HG03175 (cell line): ENCODE data around the gene DGCR2.

Experiments
- ATAC-seq: cut with Tn5 transposase; IDR thresholded peaks from one replicate; pipeline ENCODE4 v1.9.1; 2021; ENCODE audit warnings: mild to moderate bottlenecking, moderate library complexity; ENCODE audit not compliant: unreplicated experiment

The DGCR2 gene

DNA sequence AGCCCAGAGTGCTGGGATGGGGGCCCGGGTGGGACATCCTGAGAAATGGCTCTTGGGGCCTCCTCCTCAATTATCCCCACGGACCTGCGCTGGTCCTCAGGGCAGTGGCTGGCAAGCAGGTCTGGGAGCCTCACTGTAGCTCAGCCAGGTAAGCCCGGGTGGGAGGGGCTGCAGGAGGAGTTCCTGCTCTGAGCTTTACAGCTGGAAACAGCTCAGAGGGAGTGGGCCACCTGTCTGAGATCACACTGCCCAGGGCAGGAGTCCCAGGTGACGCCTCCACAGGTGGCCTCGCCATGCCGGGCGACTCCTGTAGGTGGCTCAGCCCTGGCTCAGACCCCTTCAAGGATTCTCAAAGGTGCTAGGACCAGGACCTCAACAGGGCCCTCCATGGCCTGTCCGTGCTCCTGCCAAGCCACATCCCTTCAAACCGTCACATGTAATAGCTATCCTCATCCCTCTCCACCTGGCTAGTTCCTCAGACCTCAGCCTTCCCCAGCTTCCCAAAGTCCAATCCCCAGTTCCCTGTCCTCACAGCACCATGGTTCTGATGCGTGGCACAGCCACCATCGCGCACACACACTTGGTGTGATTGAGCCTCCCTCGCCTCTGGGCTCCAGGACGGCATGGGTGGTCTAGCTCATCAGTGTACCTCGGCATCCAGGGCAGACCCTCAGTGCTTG, 5.3 kb upstream of the DGCR2 start:
- ATAC-seq = no peak

DNA sequence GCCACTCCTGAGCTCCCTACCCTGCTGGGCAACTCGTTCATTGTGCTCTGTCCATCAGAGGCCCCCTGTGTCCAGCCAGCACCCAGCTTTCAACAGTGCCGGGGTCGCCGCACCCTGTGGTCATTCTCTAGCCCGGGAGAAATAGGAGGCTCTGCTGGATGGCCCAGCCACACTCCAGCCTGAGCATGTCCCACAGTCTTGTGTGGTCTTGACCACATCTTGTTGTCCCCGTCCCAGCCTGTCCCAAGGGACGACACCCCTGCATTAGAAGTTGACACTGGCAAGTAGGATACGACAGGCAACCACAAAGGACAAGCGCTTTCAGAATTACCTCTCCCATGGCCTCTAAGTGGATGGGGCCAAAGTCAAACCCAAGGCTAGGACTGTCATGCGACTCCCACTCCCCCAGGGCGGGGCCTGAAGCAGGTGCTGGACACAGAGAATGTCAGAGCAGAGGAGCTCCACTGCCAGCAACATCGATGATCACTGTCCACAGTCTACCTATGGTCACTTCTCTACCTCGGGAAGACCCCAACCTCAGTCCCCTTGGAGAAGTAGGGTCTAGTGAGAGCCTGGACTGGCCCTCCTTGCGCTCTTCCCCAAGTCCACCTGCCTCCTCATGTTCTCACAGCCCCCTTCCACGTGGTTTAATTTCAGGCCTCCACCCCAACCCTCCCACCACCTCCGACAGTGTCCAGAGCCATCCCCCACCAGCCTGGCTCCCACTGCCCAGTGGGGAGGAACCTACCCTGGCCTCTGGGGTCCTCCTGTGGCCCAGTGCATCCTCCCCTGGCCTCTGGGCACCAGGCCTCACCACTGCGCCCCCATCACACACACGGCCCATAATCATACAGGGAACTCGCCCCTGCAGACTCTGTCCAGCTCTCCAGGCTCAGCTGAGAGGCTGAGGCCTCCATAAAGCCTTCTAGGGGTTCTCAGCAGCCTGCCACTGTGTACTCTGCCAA, 4.4 kb upstream of the DGCR2 start:
- no peak for ATAC-seq

DNA sequence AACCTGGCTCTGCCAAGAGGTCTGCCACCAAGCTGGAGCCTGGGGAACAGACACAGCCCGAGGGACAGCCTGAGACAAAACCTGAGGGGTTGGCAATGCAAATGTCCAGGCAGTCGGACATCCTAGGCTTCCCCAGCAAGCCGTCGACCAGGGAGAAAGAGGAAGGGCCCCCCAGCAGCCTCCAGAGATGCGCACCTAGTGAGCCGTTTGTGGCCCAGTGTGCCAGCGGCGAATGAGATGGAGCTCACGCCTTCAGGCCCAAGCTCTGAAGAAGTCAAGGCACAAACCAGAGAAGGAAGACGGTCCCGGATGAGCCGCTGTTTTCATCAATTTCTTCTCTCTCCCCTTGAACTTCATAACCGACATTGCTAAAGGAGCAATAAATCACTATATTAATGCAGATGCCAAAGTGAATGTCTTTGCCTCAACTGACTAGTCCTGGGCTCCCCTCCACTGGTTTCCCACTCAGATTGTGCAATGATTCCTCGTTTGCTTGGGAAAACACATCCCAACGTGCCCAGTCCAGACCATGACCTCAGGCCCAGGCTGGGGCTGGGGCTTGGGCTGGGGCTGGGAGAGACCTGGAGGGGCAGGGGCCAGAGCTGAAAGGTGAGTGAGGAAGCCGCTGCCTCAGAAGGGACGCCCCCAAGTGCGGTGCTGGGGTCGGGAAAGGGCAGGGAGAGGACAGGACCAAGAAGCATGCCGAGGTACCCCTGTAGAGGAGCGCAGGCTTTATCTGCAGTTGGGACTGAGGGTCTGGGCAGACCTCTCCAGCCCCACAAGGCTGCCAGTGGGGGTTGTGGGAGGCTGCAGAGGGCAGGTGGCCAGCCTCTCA, 3.5 kb upstream of the DGCR2 start:
- no peak for ATAC-seq

DNA sequence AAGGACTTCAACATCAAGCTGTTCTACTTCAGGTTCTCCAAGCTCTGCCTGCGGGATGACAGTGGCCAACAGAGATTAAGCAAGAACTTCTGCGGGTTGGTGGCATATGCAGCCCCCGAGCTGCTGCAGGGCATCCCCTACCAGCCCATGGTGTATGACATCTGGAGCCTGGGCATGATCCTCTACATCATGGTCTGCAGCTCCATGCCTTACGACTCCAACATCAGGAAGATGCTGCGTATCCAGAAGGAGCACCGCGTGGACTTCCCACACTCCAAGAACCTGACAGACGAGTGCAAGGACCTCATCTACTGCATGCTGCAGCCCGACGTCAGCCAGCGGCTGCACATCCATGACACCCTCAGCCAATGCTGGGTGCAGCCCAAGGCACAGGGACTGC, 2.8 kb upstream of the DGCR2 start:
- no peak for ATAC-seq

DNA sequence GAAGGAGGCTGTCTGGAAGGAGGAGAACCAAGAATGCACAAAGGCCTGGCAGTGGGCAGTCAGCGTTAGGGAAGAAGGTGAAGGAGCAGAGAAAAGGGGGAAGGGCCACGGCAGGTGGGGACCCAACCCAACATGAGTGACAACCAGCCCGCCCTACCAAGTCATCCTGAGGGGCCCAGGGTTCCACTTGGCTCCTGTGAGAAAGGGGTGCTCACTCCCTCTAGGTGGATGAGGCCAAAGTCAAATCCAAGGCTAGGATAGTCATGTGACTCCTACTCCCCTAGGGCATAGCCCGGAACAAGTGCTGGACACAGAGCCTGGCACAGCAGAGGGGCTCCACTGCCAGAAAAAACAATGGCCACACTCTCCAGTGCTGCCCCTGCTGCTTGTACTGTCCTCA, 2.2 kb upstream of the DGCR2 start:
- no peak for ATAC-seq

DNA sequence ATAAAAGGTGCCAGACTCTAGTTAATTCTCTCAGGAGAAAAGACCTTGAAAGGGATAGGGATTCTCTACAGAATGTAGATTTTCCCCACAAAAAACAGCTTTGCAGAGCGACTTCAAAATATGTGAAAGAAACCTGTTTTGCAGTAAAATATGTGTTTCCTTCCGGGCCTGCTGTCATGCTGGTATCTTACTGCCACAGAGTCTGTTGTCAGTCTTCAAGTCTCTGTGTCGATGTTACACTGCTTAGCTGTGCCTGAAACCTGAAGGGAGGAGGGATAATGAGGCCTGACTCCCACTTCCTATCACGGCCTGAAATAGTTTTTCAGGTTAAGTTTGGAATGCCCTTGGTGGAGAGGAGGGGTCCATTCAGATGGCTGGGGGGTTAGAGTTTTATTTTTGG, 1.7 kb upstream of the DGCR2 start:
- ATAC-seq = no peak

DNA sequence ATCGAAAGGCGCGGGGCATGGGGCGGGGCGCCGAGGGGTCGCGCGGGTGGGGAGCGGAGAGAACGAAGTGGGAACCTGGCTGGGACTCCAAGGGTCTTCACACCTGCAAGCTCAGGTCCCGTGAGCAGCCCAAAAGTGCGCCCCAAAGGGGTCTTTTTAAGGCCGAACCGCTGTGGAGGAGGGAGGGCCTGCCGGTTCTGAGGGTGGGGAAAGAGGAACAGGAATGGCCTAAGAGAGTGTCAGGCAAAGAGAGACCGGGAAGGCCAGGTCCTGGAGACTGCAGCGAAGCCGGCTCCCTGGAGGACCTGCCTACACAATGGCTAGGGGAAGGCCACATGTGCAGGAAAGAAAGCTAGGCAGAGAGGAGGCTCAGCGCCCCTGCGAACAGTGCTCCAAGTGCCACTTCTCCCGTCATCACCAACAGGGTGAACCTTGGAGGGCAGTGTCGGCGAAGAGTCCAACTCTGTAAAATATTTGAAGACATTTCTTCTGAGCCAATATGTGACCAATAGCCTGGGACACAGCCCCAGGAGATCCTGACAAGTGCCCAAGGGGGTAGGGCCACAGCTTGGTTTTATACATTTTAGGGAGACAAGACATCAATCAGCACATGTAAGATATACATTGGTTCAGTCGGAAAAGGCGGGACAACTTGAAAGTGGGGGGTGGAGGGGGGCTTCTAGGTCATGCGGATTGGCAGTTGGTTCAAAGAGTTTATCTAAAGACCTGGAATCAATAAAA, 710 bp upstream of the DGCR2 start:
- ATAC-seq = no peak

DNA sequence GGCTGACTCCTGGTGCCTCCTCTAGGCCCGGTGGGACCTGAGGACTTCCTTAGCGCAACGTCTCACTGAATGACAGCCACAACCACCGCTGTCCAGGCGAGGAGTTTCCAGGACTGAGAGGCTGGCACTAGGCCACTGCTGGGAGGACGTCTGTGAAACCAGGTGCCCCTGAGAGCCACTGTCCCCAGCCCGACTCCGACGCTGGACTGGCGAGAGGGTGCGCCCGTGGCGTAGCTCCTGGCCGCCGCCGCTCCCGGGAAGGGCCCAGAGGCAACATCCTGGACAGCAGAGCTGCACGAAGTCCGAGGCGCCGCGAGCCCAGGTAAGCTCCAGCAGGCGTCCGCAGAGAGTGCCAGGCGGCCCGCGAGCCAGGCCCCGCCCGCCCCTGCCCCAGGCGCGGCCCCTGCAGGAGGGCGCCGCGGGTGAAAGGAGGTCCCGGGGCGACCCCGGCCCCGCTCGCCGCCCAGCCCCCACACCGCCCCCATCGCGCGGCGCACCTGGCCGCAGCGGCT, 525 bp downstream of the DGCR2 start:
- peak; percentile 24 for ATAC-seq

DNA sequence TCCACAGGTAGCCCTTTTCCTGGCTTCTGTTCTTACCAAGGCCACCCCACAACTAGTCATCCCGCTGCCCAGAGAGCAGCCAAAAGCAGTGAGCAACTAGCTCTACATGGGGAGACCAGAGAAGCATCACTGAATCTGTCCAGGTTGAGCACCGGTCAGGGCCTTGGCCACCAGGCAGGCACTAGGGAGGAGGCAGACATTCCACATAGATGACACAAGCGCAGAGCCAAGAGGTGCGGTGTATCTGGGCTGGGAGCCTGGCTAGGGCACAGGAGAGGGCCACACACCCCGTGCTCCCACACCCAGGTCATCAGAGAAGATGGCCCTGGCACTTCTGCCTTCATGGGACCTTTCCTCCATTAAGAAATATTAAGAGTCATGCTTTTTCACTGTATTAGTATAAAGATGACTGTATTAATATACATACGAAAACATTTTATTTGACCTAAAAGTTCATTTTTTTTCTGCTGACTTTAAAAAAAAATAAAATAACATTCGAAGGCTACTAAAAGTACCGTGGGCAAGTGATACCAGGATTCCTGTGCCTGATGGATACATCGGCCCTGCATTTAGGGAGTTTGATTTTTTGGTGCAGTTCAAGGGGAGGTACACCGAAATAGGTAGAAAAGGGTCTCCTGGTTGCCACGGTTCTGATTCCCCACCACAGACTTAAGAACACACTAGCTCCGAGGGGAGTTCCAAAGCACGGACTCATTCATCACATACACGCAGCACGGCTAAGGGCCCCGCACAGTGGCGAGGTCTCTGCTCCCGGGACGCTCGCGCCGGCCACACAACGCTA, 1.2 kb downstream of the DGCR2 start:
- peak; percentile 10 for ATAC-seq

DNA sequence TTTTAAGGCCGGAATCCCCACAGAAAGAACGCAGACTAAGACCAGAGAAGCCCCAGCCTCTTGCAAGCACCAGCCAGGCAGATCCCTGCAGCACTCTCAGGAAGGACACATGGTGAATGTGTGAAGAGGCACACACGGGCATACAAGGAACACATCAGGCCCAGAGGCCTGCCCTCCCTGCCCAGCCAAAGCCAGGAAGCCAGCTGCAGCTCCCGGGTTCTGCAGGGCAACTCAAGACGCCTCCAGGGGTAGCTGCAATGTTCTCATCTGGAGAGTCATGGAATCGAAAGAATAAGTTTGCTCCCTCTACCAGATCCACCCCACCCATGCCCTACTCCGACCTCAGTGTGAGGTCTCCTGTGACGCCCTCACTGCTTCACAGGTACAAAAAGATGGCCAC, 2.3 kb downstream of the DGCR2 start:
- ATAC-seq = no peak

DNA sequence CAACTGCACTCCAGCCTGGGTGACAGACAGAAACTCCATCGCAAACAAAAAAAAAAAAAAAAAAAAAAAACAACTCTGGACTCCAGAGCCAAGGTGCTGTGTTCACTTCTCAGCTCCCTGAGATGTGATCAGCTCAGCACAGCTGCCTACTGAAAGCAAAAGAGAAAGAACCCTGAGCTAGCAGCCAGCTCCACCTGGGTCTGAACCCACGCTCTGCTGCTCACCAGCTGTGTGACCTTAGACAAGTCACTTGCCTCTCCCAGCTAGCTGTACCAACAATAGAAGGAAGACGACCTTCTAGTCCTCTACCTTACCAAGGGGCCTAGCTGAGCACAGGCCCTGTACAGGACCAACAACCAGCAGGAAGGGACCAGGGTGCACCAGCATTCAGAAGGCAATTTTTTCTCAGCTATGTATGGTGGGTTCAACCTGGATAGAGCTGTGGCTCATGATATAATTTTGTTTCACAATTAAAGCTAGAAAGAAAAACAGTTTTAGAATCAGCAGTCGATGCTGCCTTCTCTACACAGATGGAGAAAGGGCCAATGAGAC, 3.8 kb downstream of the DGCR2 start:
- peak; percentile 38 for ATAC-seq

DNA sequence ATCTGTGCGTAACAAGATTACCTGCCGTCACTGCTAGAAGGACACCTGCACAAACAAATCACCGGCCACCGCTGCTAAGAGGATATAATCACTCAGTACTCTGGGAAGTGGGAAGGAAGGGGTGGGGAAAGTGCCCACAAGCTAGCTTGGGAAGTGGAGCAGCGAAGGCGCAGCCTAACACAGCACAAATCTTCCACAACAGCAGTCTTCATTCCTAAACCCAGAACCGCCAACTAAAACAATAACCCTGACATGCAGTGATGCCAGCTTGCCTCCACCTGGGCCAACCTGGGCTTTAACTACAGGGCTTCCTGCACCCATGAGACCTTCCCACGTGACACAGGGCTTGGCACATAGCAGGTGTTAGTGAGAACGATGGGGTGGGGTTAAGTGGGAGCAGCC, 5.1 kb downstream of the DGCR2 start:
- ATAC-seq = no peak

DNA sequence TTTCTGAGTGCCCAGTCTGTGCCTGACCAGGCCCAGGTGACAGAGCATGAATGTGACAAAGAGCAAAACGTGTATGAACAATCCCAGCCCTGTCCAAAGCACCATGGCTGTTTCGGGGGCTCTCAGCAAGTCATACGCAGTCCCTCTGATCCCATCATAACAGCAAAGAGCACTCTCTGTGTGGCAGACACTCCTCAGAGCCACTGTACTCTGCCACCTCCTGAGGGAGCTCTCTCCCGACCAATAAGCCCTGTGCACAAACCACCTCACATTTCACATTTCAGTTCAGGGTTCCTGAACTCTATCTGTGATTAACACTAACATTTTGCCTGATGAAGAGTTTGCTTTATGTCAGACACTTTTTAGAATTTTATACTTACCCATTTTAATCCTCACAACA, 6.6 kb downstream of the DGCR2 start:
- ATAC-seq = no peak

DNA sequence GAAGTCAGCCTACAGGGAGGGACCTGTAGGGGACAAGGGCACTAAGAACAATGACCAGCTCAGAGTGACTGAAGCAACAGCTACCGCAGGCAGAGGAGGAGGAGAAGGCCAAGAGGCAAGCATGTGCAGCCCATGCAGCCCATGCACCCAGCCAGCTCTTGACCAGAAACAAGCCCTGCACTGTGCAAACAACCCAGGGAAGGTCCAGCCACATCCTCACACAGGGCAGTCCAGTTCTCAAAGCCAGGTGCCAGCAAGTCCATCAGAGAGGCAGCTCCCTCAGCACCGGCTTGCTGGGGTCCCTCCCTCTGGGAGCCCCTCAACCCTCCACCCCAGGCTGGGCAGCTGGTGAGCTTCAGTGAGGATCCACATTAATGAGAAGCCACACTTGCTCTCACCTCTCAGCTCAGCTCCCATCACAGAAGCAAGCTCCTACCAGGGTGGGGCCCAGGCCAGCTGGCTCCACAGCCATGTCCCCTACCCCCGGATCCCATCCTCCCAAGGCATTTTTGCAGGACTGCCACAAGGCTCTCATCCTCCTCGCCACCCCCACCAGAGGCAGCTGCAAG, 7.1 kb downstream of the DGCR2 start:
- ATAC-seq = no peak

DNA sequence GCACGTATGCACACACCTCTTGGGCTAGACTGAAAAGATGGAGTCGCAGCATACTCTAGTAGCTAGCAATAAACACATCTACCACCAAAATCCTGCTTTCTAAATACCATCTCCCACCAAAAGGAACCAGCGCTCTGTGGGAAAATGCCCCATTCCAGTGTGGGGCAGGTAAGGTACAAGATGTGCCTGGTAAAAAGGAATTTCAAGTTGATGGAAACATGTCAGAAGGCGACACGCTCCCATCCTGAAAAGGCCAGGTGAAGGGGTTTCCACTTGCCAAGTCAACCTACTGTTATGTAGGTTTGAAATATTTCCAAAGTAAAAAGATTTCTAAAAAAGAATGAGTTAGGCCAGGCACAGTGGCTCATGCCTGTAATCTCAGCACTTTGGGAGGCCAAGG, 8.8 kb downstream of the DGCR2 start:
- no peak for ATAC-seq

DNA sequence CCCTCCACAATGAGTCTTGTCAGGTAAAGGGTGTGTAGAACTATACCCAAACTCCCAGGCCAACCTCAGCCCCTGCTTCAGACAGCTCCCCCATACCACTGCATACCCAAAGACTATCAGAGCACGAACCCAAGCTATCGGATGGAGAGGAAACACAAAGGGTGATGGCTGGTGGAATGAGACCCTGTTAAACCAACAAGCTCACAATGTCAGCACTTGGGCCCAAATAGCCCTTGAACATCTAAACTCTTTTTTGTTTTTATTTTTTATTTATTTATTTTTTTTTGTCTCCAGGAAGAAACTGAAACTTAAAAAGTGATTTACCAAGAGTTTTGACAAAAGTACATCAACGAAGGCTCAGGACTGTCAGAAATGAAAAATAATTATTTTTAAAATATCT, 10.6 kb downstream of the DGCR2 start:
- no peak for ATAC-seq

DNA sequence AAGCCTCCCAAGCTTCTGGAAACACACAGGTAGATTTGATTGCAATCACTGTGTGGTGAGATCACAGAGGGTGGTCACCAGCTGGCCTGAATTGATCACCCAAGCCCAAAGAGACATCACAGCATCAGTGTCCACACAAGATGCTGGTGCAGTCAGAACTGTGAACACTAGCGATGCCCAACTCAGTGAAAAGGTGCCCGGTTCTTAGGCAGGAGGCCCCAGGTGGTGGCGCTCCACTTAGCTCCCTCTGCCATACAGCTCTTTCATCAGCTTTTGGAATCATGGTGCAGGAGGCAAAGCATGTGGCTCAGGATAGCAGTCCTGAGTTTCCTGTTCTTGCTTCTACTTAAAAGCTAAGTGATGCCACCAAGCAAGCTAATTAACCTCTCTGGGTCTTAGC, 11.1 kb downstream of the DGCR2 start:
- no peak for ATAC-seq

DNA sequence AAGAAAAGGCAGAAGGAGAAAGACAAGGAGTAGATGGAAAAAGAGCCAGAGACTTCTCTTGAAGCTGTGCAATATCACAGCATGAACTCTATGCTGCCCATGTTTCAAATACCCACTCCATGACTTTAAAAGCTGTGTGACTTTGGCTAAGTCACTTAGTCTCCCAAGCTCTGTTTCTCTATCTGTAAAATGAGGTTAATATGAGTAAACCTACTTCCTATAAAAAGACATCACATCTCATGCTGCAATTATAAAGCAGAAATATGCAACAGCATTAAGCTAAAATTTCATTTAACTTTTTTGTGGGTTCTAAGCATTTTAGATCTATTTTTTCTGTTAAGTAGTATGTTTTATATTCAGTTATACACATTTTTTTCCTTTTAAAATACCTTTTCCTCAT, 11.6 kb downstream of the DGCR2 start:
- no peak for ATAC-seq

DNA sequence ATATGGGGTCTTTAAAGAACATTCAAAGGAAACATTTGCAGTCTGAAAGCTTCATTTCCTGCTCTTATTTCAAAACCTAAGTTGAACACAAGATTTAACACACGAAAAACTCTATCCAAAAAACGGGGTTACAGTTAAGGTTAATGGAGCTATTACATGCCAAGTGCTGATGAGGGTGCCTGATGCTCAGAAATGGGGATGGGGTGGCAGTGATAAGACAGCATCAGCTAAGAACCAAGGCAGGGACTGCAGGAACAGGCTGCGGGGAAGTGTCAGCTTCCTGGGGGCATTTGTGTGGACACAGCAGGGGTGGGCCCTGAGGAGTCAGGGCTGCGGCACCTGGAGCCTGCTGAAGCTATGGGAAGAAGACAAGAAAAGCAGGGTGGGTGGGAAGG, 12.2 kb downstream of the DGCR2 start:
- ATAC-seq = no peak
